HEK293T (cell line): ENCODE measurements around the gene FBXO45.
"Not testable (repeated sequence)": the region's sequence is repeated elsewhere in the genome, so short reads cannot be mapped to it uniquely, and the experiment has no call there.

Experiments used
- CTCF ChIA-PET: fragments of 350-600 bp; formaldehyde crosslinking; extraction: SDS; loops from one replicate; lab custom pipeline; 2021; ENCODE audit warnings: antibody characterized with exemption, inconsistent platforms; lab: Yijun Ruan, JAX
- POLR2A ChIA-PET: fragments of 350-600 bp; formaldehyde crosslinking; extraction: SDS; loops from one replicate; lab custom pipeline; 2020; ENCODE audit warnings: antibody characterized with exemption, inconsistent platforms; lab: Yijun Ruan, JAX
- DNase-seq: peaks from one replicate; pipeline ENCODE4 v3.0.0; 2012; ENCODE audit warnings: mixed read lengths; ENCODE audit errors: extremely low spot score
- ELF4 ChIP-seq: fragments of 450-650 bp; IDR thresholded peaks from 2 replicates; pipeline ENCODE4 v1.6.1; 2017; ENCODE audit warnings: antibody characterized with exemption
- FOXK2 ChIP-seq: fragments of 450-650 bp; IDR thresholded peaks from 2 replicates; pipeline ENCODE4 v1.6.1; 2016; ENCODE audit warnings: mild to moderate bottlenecking
- FOXM1 ChIP-seq: fragments of 450-650 bp; IDR thresholded peaks from 2 replicates; pipeline ENCODE4 v1.6.1; 2017; ENCODE audit warnings: mild to moderate bottlenecking, borderline replicate concordance
- HDGF ChIP-seq: fragments of 450-650 bp; IDR thresholded peaks from 2 replicates; pipeline ENCODE4 v1.6.1; 2017; ENCODE audit warnings: antibody characterized with exemption, borderline replicate concordance
- LEF1 ChIP-seq: fragments of 450-650 bp; IDR thresholded peaks from 2 replicates; pipeline ENCODE4 v1.6.1; 2017; ENCODE audit warnings: mild to moderate bottlenecking, borderline replicate concordance
- NFRKB ChIP-seq: fragments of 450-650 bp; IDR thresholded peaks from 2 replicates; pipeline ENCODE4 v1.6.1; 2016; ENCODE audit warnings: mild to moderate bottlenecking, moderate library complexity
- SP1 ChIP-seq: fragments of 450-650 bp; IDR thresholded peaks from 2 replicates; pipeline ENCODE4 v1.6.1; 2017

The FBXO45 gene

GRCh38 chr3:196636369-196637349, 68.2 kb downstream of the FBXO45 start:
- ChIA-PET CTCF (no interaction called here), POLR2A (interaction anchor here (0.7 kb wide), 1 partner anchor 9 kb away, joined by 3 read pairs; no protein-coding TSS in a partner anchor)
- no peak for DNase-seq
- TF ChIP-seq NFRKB (no peak), FOXK2 (no peak), ELF4 (no peak), FOXM1 (no peak), SP1 (no peak), LEF1 (no peak), HDGF (no peak)

GRCh38 chr3:196637941-196638340, 69.5 kb downstream of the FBXO45 start:
- DNase-seq, POLR2A ChIA-PET: not testable (repeated sequence)
- CTCF ChIA-PET = interaction anchor here (0.6 kb wide), 1 partner anchor 266 kb away, joined by 3 read pairs; no protein-coding TSS in a partner anchor
